Sigmoid colon (tissue), 7 donors: Measurements from ENCODE around the gene GBP3. TPM values are rescaled to one million over a fixed set of nuclear protein-coding genes. Genes with fewer than 3 reads are reported as not detected.

Source experiments
- DNase-seq: peaks from one replicate; pipeline ENCODE4 v3.0.0-alpha.2; 2019
- H3K27ac ChIP-seq, 4 donors: fragments of 200-600 bp; sonication (generic); one replicate each; pipeline ENCODE4 v1.5.1; 2016 to 2019; ENCODE audit warnings: mild to moderate bottlenecking in 1 of 4
- H3K27me3 ChIP-seq, 3 donors: fragments of 200-600 bp; sonication (generic); one replicate each; pipeline ENCODE4 v1.5.1; 2019; ENCODE audit warnings: mild to moderate bottlenecking in 1 of 3
- H3K36me3 ChIP-seq, 4 donors: fragments of 200-600 bp; sonication (generic); one replicate each; pipeline ENCODE4 v1.5.1; 2016 to 2019
- H3K4me1 ChIP-seq, 4 donors: fragments of 200-600 bp; sonication (generic); one replicate each; pipeline ENCODE4 v1.5.1; 2017 to 2019
- H3K4me3 ChIP-seq, 4 donors: fragments of 200-600 bp; sonication (generic); one replicate each; pipeline ENCODE4 v1.5.1; 2017 to 2019; ENCODE audit warnings: mild to moderate bottlenecking in 2 of 4, moderate library complexity in 1 of 4
- H3K9me3 ChIP-seq, 4 donors: fragments of 200-600 bp in 3 of 4; sonication (generic) in 3 of 4; one replicate each; pipeline versions ENCODE4 v1.5.1 to v1.6.1; 2013 to 2019
- EP300 ChIP-seq, 4 donors: sonication (generic); formaldehyde crosslinking; IDR thresholded peaks; one replicate each; pipeline ENCODE4 v1.6.1; 2017; ENCODE audit warnings: antibody characterized with exemption in 4 of 4
- POLR2A ChIP-seq, 2 donors: fragments of 450-650 bp; IDR thresholded peaks; one replicate each; pipeline ENCODE4 v1.6.1; 2016; ENCODE audit warnings: antibody characterized with exemption in 2 of 2, mild to moderate bottlenecking in 2 of 2, moderate library complexity in 2 of 2
- POLR2AphosphoS5 ChIP-seq, 4 donors: sonication (generic); formaldehyde crosslinking; IDR thresholded peaks; one replicate each; pipeline ENCODE4 v1.6.1; 2017; ENCODE audit warnings: antibody characterized with exemption in 4 of 4
- WGBS, 2 donors: extraction: QIAGEN DNeasy Blood & Tissue Kit; methylation state at CpG; one replicate each; pipeline ENCODE4 v1.1.7; 2013; 5-methylcytosine and 5-hydroxymethylcytosine counted together
- intact Hi-C: fragments of 100-400 bp; cut with DNase I; formaldehyde crosslinking; loops from one replicate; pipeline ENCODE4 v1.15.1; 2023
- polyA plus RNA-seq, 3 donors: library from polyadenylated mRNA; stranded (reverse); fragments of 200-250 nt; gene quantifications; one replicate each; pipeline ENCODE4 v1.2.3, GENCODE V29; 2013
- small RNA-seq, 3 donors: library from RNA; depleted of rRNA; stranded (forward); fragments of <200 nt; gene quantifications; one replicate each; pipeline ENCODE3, GENCODE V24; 2016
- total RNA-seq, 4 donors: library from RNA; depleted of rRNA; stranded (reverse); fragments of >200 nt; gene quantifications; one replicate each; pipeline ENCODE4 v1.1.0, GENCODE V29; 2016
- TF ChIP-seq, protein P1 (sequence below), 4 experiments: fragments of 450-650 bp in 3 of 4; fragments of 200-600 bp in 1 of 4; IDR thresholded peaks; one replicate each; pipeline ENCODE4 v1.5.1; 2016 to 2019; ENCODE audit warnings: antibody characterized with exemption in 4 of 4, mild to moderate bottlenecking in 3 of 4, moderate library complexity in 2 of 4
- donor health status: healthy with polysubstance abuse.
- donor health status: Bipolar disorder and iron deficiency.
- donor health status: healthy.

The GBP3 gene
- total and polyA plus RNA-seq, 7 donors, result 6.4 to 66.4 (median 19.6) TPM

DNA sequence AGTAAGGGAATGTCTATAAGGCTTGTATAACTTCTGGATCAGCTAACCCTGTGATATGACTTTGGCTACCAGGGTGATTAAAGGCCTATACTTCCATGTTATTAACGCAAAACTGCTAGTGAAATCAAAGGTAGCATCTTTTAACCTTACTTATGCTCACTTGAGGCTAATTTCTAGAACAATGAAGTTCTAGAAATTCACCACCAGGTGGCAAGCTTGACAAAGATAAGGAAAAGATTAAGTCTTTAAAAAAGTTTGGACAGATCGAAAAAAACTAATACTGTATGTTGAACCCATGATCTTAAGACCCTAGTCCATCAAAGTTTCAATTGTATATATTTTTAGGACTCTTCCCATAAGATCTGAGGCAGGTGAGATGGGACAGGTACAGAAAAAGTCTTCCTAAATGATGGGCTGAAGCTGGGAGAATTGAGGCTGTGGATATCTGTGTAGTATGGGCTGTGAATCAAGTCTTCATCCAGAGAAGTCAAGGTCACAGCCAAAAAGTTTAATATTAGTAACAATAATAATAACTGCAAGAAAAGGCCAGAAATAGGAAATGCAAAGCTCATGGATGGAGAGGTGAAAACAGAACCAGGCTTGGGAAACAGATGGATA is 49.0 kb downstream of the GBP3 start:
- TF ChIP-seq, protein P1, sequence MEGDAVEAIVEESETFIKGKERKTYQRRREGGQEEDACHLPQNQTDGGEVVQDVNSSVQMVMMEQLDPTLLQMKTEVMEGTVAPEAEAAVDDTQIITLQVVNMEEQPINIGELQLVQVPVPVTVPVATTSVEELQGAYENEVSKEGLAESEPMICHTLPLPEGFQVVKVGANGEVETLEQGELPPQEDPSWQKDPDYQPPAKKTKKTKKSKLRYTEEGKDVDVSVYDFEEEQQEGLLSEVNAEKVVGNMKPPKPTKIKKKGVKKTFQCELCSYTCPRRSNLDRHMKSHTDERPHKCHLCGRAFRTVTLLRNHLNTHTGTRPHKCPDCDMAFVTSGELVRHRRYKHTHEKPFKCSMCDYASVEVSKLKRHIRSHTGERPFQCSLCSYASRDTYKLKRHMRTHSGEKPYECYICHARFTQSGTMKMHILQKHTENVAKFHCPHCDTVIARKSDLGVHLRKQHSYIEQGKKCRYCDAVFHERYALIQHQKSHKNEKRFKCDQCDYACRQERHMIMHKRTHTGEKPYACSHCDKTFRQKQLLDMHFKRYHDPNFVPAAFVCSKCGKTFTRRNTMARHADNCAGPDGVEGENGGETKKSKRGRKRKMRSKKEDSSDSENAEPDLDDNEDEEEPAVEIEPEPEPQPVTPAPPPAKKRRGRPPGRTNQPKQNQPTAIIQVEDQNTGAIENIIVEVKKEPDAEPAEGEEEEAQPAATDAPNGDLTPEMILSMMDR (IDR thresholded peaks at IDR 0.05), result peak; percentile 26 to 59 (median 48)
- no peak for TF ChIP-seq POLR2A (IDR thresholded peaks at IDR 0.05)
- WGBS, 2 donors, result 19 to 34% methylated on average over 2 of the region's 2 CpGs
- no peak for DNase-seq
- intact Hi-C loops, result no loop called here
- Histone ChIP-seq H3K36me3 (peaks cover 0 to under 1% (median 0%) of the 10 kb centered on the region in 4 donors), H3K4me3 (no peak overlapping the region), H3K27me3 (no peaks in the 10 kb centered on the region), H3K27ac (no peak overlapping the region), H3K9me3 (no peaks in the 10 kb centered on the region), H3K4me1 (peaks cover 0 to 6% (median 3%) of the 10 kb centered on the region in 4 donors)

DNA sequence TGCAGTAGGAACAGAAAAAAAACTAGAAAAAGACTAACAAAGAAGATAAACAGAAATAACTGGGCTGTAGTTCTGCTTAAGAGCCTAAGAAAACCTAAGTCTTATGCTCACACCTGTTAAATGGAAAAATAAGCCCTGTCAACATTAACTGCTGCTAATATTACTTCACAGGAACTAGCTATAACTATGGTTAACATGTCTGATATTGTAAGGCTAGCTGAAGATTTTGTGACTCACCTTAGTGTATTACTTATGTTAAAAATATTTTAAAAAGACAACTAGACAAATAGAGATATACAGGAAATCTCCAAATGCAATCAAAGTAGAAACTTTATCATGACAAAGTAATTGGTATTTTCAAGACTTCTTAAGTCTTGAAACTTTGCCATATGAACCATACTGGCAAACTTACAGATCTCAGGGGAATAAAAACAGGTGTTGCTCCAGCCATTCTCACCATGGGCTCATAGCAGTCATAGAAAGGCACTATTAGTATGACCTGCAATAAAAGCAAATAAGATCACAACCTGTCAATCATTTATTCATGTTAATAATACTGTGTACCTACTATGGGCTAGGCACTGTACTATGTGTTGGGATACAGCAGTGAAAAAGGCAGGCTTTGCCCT is 60.9 kb downstream of the GBP3 start:
- intact Hi-C loops, result no loop called here
- H3K4me3 ChIP-seq, result no peak overlapping the region
- H3K9me3 ChIP-seq, result no peaks in the 10 kb centered on the region
- TF ChIP-seq POLR2A (IDR thresholded peaks at IDR 0.05), result no peak
- TF ChIP-seq, protein P1 (IDR thresholded peaks at IDR 0.05), result no peak
- TF ChIP-seq EP300 (IDR thresholded peaks at IDR 0.05), result no peak
- no peak for TF ChIP-seq POLR2AphosphoS5 (IDR thresholded peaks at IDR 0.05)
- H3K36me3 ChIP-seq, result peaks cover 0 to 83% (median 19%) of the 10 kb centered on the region in 4 donors
- H3K27ac ChIP-seq, result no peak overlapping the region
- no peaks in the 10 kb centered on the region for H3K4me1 ChIP-seq
- H3K27me3 ChIP-seq, result no peaks in the 10 kb centered on the region
- no peak for DNase-seq

DNA sequence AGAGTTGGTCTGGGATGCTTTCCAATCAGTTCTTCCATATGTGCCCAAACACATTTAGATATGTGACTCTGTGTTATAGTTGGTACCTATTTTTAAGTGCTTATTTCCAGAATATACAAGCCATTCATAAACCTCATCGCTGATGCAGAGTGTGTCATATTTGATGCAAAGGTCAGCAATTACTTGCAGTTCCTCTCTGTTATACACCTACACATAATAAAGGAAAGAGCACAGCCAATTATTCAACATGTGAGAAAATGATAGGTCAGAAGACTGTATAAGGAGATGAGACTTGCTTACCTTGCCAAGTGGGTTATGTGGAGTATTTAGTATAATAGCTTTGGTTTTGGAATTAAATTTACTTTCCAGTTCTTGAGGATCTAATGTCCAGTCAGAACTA is 61.6 kb downstream of the GBP3 start:
- Histone ChIP-seq H3K4me3 (no peak overlapping the region), H3K27me3 (no peaks in the 10 kb centered on the region), H3K27ac (no peak overlapping the region), H3K9me3 (no peaks in the 10 kb centered on the region), H3K4me1 (no peaks in the 10 kb centered on the region), H3K36me3 (peaks cover 0 to 82% (median 19%) of the 10 kb centered on the region in 4 donors)
- intact Hi-C loops, result no loop called here
- DNase-seq, result no peak
- no peak for TF ChIP-seq POLR2AphosphoS5 (IDR thresholded peaks at IDR 0.05)
- TF ChIP-seq, protein P1 (IDR thresholded peaks at IDR 0.05), result no peak
- no peak for TF ChIP-seq EP300 (IDR thresholded peaks at IDR 0.05)
- TF ChIP-seq POLR2A (IDR thresholded peaks at IDR 0.05), result no peak
- WGBS, 2 donors, result 41 to 95% methylated on average over 1 of the region's 1 CpG

Small RNA genes within 50 kb of the gene (small RNA-seq; reads per million reads assigned to genes)
- gene RF00019, result 0 reads per million in 3 donors

Other genes with a start within 250 kb of the GBP3 start
- gene GTF2B, start 131.3 kb downstream of the GBP3 start, total RNA-seq, result 10 to 100 TPM; 21.6 to 42.6 (median 31.3) TPM
- gene GTF2B, start 131.3 kb downstream of the GBP3 start, polyA plus RNA-seq, result 10 to 100 TPM; 24.0 to 47.4 (median 40.8) TPM
- 10 to 100 TPM; 14.1 to 32.8 (median 20.3) TPM for gene KYAT3, start 30.2 kb downstream of the GBP3 start, total RNA-seq
- gene KYAT3, start 30.2 kb downstream of the GBP3 start, polyA plus RNA-seq, result 10 to 100 TPM; 22.2 to 25.4 (median 24.0) TPM
- 10 to 100 TPM; 10.2 to 18.6 (median 11.9) TPM for gene RBMXL1, start 30.2 kb downstream of the GBP3 start, total RNA-seq
- 1 to 10 TPM; 3.0 to 6.2 (median 3.6) TPM for gene RBMXL1, start 30.2 kb downstream of the GBP3 start, polyA plus RNA-seq
- 10 to 100 TPM; 24.1 to 72.1 (median 31.0) TPM for gene GBP1, start 42.3 kb upstream of the GBP3 start, total RNA-seq
- gene GBP1, start 42.3 kb upstream of the GBP3 start, polyA plus RNA-seq, result 10 to 100 TPM in 2 of 3 donors, 1 to 10 TPM in 1; 4.2 to 45.6 (median 11.1) TPM
- 100 to 1,000 TPM; 115 to 152 (median 142) TPM for gene GBP2, start 103.2 kb upstream of the GBP3 start, total RNA-seq
- 10 to 100 TPM; 39.5 to 86.5 (median 61.3) TPM for gene GBP2, start 103.2 kb upstream of the GBP3 start, polyA plus RNA-seq
- gene GBP7, start 153.1 kb upstream of the GBP3 start, total RNA-seq, result not detected
- under 1 TPM in 1 of 3 donors, not detected in 2; 0.03 TPM for gene GBP7, start 153.1 kb upstream of the GBP3 start, polyA plus RNA-seq
- 1 to 10 TPM; 3.0 to 10.0 (median 3.8) TPM for gene GBP4, start 176.1 kb upstream of the GBP3 start, total RNA-seq
- gene GBP4, start 176.1 kb upstream of the GBP3 start, polyA plus RNA-seq, result 10 to 100 TPM in 1 of 3 donors, 1 to 10 TPM in 2; 1.8 to 26.1 (median 3.0) TPM
- 1 to 10 TPM in 3 of 4 donors, under 1 TPM in 1; 0.83 to 1.4 (median 1.2) TPM for gene GBP5, start 250.0 kb upstream of the GBP3 start, total RNA-seq
- gene GBP5, start 250.0 kb upstream of the GBP3 start, polyA plus RNA-seq, result 10 to 100 TPM in 1 of 3 donors, 1 to 10 TPM in 2; 1.6 to 19.3 (median 1.8) TPM